ENCODE data around the gene FAM107A.

DNA sequence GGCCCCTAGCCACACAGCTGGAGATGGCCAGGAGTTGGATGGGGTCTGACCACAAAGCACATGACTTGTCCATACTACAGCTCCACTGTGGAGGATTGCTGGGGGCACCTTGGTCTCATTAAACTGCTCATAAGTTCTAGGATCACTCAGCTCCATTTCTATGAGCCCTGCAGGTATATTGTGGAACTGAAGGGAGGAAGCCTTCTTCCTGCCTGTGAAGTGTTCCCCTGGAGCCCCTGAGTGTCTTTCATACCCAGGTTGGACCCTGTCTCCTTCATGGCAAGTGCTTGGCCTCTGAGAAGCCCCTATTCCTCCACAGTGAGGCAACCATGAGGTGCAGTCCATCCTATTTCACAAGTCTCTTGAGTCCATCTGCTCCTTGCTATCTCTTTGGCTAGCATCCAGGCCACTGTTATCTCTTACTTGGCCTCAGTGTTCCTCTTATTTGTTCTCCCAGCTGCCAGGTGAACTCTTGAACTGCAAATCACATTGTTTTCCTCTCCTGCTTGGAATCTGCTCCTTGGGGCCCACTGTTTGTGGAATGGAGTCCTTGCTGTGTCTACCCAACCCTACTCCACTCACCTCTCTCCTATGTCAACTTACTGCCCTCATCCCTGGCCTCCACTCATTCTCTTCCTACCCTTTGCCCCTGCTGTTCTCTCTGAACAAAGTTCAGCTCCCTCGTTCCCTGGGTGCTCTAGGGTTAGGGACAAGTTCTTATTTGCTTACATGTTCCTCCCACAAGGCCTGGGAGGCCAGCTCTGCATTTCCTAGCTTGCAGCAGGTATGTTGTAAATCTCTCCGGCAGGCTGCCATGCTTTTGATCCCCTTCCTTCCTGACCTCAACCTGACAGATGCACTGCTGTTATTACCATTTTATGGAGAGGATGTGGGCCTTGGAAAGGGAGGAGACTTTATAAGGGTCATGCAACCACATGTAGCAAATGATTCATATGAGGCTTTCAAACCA is 41.4 kb downstream of the FAM107A start:
- TF ChIP-seq, protein P1, sequence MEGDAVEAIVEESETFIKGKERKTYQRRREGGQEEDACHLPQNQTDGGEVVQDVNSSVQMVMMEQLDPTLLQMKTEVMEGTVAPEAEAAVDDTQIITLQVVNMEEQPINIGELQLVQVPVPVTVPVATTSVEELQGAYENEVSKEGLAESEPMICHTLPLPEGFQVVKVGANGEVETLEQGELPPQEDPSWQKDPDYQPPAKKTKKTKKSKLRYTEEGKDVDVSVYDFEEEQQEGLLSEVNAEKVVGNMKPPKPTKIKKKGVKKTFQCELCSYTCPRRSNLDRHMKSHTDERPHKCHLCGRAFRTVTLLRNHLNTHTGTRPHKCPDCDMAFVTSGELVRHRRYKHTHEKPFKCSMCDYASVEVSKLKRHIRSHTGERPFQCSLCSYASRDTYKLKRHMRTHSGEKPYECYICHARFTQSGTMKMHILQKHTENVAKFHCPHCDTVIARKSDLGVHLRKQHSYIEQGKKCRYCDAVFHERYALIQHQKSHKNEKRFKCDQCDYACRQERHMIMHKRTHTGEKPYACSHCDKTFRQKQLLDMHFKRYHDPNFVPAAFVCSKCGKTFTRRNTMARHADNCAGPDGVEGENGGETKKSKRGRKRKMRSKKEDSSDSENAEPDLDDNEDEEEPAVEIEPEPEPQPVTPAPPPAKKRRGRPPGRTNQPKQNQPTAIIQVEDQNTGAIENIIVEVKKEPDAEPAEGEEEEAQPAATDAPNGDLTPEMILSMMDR (IDR thresholded peaks at IDR 0.05; ENCODE audit: low read length), result no peak
- no peak for TF ChIP-seq EZH2 (IDR thresholded peaks at IDR 0.05; ENCODE audit: borderline replicate concordance, low read length)

Data from OCI-LY1 (cell line).